ENCODE results near the gene ZFYVE21. TPM values are rescaled to one million over a fixed set of nuclear protein-coding genes. Genes with fewer than 3 reads are reported as not detected.
A peak's percentile ranks its signal among the peaks of the same experiment; 100 is the strongest.

ZFYVE21 gene
- total RNA-seq, 3 donors from 2014 or later, result 49.9 to 67.1 (median 60.9) TPM

DNA sequence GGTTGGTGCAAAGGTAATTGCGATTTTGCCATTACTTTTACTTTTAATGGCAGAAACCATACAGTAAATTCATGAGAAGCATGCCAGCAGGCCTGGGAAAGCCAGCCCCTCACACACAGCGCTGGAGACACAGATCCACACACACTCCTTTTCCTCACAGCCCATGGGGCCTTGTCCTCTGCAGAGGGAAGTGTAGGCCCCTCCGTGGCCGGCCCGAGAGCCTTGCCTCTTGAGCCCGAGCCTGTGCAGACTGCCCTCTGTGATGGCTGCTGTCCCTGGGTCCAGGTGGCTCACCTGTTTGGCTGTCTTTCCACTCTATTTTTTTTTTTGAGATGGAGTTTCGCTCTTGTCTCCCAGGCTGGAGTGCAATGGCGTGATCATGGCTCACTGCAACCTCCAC lies 39.7 kb upstream of the ZFYVE21 start:
- ATAC-seq (no peak), DNase-seq (no peak)
- H3K4me3 ChIP-seq, result no peak overlapping the region
- peaks cover 8% of the 10 kb centered on the region for H3K36me3 ChIP-seq (ENCODE audit: low read depth)
- TF ChIP-seq, protein P1, sequence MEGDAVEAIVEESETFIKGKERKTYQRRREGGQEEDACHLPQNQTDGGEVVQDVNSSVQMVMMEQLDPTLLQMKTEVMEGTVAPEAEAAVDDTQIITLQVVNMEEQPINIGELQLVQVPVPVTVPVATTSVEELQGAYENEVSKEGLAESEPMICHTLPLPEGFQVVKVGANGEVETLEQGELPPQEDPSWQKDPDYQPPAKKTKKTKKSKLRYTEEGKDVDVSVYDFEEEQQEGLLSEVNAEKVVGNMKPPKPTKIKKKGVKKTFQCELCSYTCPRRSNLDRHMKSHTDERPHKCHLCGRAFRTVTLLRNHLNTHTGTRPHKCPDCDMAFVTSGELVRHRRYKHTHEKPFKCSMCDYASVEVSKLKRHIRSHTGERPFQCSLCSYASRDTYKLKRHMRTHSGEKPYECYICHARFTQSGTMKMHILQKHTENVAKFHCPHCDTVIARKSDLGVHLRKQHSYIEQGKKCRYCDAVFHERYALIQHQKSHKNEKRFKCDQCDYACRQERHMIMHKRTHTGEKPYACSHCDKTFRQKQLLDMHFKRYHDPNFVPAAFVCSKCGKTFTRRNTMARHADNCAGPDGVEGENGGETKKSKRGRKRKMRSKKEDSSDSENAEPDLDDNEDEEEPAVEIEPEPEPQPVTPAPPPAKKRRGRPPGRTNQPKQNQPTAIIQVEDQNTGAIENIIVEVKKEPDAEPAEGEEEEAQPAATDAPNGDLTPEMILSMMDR (IDR thresholded peaks at IDR 0.05), result no peak
- H3K9me3 ChIP-seq, result no peaks in the 10 kb centered on the region
- no peaks in the 10 kb centered on the region for H3K4me1 ChIP-seq (ENCODE audit: low read depth)
- intact Hi-C loops (cut with DNase I, micrococcal nuclease), result no loop called here

DNA sequence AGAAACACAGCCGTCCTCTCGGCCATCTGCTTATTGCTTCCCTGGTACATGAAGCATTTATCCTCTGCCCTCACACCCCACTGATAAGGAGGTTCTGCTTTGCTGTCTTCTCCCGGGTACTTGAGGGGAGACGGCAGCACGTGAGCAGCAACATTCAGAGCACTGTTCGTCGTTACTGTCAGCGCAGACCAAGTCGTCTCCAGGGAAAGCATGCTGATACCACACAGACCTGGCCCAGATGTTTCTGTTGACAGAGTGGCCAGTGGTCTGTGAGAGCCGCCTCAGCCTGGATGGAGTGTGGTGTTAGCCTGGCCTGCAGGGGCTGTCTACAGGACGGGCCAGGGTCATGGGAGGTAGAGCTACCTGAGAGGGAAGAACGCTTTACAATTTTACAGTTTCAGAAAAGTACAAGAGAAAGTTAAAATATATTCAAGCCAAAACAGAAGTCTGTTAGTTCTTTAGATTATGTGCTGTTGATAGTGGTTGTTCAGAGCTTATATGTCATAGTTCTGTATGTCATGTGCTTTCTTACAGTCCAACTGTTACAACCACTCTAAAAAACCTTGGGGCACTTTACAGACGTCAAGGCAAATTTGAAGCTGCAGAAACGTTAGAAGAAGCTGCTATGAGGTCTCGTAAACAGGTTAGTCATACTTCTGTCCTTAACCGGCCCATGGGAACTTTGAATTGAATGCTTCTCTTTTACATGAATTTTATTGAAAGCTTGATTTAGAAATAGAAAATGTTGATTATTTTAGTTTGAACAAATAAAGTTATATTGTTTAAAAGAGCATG lies 38.5 kb upstream of the ZFYVE21 start:
- no peak for ATAC-seq
- Histone ChIP-seq H3K36me3 (ENCODE audit: low read depth) (peaks cover 5% of the 10 kb centered on the region), H3K9me3 (no peaks in the 10 kb centered on the region), H3K4me3 (no peak overlapping the region), H3K4me1 (ENCODE audit: low read depth) (no peaks in the 10 kb centered on the region)
- DNase-seq, result no peak
- intact Hi-C loops (cut with DNase I, micrococcal nuclease), result no loop called here
- TF ChIP-seq, protein P1 (IDR thresholded peaks at IDR 0.05), result no peak

DNA sequence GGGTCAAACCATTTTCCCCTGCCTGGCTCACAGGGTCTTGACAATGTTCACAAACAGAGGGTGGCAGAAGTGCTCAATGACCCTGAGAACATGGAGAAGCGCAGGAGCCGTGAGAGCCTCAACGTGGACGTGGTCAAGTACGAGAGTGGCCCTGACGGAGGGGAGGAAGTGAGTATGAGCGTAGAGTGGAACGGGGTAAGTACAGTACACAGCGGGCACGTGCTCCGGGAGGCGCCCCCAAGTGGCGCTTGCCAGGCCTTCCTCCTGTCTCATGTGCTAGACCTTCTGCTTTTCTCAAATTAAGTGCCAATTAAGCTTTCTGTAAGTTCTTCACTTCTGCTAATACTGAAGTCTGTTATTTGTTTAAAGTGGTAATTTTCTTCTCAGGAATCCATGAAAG lies 36.3 kb upstream of the ZFYVE21 start:
- H3K4me3 ChIP-seq, result no peak overlapping the region
- H3K4me1 ChIP-seq (ENCODE audit: low read depth), result no peaks in the 10 kb centered on the region
- intact Hi-C loops (cut with DNase I, micrococcal nuclease), result no loop called here
- H3K36me3 ChIP-seq (ENCODE audit: low read depth), result peaks cover 5% of the 10 kb centered on the region
- peak; percentile 82 for ATAC-seq
- peak; percentile 53 to 66 (median 65) for DNase-seq
- H3K9me3 ChIP-seq, result no peaks in the 10 kb centered on the region
- TF ChIP-seq, protein P1 (IDR thresholded peaks at IDR 0.05), result no peak

DNA sequence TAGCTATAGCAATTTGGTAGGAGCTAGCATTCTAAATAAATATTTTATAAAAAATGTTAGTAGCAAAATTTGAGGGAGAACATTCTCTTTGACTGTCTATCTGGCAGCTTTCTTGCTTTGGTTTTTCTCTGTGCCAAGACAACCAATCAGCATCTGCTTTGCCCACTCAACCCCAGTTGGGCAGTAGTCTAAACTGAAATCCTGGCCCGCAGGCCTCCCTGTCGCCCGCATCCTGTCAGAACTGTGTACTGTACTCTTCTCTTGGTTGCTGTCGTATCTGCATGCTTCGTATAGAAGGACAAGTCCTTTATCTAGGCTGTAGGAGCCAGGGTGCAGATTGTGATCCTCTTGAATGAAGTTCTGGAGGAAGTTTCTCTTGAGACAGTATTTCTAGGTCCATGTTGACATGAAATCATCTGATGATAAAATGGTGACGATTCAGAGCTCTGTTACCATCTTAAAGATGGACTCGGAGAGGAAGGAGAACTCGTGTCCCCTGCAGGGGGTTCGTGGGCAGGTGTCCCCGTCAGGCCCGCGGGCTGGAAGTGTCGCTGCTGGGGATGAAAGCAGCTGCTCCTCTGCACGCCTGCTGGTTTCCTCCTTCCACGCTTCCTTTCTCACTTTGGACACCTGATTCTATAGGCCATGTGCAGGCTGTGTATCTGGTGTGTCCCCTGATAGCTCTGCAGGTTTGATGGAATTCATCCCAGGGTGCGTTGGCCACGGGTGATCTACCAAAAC lies 34.9 kb upstream of the ZFYVE21 start:
- intact Hi-C loops (cut with DNase I, micrococcal nuclease), result no loop called here
- H3K4me3 ChIP-seq, result no peak overlapping the region
- no peaks in the 10 kb centered on the region for H3K4me1 ChIP-seq (ENCODE audit: low read depth)
- no peak for DNase-seq
- H3K9me3 ChIP-seq, result no peaks in the 10 kb centered on the region
- peaks cover 13% of the 10 kb centered on the region for H3K36me3 ChIP-seq (ENCODE audit: low read depth)
- ATAC-seq, result no peak
- TF ChIP-seq, protein P1 (IDR thresholded peaks at IDR 0.05), result no peak

DNA sequence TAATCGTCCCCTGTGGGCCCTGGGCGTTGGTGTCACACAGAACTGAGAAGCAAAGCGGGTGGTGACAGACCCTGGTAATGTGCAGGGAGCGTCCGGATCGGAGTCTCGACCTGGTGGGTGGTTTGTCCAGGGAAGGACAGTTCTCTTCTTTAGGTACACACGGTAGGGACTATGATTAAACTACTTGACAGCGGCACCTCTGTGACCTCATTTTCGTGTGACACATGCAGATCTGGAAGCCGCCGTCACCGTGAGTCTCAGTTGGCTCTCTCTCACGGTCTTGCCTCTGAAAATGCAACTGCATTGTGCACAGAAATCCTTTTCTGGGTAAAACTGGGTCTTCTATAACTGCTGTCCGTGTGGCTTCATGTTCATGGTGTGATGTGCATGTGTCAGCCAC lies 32.5 kb upstream of the ZFYVE21 start:
- TF ChIP-seq, protein P1 (IDR thresholded peaks at IDR 0.05), result no peak
- intact Hi-C loops (cut with DNase I, micrococcal nuclease), result no loop called here
- no peaks in the 10 kb centered on the region for H3K9me3 ChIP-seq
- no peaks in the 10 kb centered on the region for H3K4me1 ChIP-seq (ENCODE audit: low read depth)
- no peak overlapping the region for H3K4me3 ChIP-seq
- peaks cover 23% of the 10 kb centered on the region for H3K36me3 ChIP-seq (ENCODE audit: low read depth)
- DNase-seq (no peak), ATAC-seq (no peak)
